ENCODE measurements around the gene NTN1.
"Not testable (repeated sequence)": the region's sequence is repeated elsewhere in the genome, so short reads cannot be mapped to it uniquely, and the experiment has no call there.

The NTN1 gene

DNA sequence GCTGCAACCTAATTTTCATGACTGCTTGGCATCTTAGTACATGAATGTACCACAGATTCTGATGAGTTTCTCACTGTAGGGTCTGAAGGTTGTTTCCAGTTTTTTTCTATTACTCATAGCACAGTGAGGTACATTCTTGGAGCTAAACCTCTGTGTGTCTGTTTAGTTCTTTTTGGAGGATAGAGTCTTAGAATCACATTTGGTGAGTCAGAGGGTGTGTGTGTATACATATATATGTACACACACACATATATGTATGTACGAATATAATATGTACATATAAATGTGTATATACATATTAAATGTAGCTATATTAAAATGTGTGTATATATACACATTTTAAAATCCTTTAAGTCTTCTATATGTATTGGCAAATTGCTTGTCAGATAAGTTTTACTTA lies 72.9 kb downstream of the NTN1 start:
- DNase-seq: no peak

DNA sequence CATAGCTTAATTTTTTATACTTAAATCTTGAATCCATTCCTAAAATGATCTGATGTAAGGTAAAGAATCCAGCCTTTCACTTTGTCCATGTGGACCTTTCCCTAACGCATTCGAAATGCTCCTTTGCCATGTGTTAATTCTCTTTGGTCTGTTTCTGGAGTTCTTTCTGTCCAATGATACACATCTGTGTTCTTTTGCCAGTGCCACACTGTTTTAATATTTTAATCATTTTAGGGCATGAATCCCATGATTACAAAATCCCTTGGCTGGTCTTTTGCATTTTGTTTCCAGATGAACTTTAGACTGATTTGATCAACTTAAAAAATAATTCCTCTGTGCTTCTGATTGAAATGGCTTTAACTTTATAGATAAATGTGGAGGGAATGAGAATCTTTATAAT lies 74.1 kb downstream of the NTN1 start:
- no peak for DNase-seq

DNA sequence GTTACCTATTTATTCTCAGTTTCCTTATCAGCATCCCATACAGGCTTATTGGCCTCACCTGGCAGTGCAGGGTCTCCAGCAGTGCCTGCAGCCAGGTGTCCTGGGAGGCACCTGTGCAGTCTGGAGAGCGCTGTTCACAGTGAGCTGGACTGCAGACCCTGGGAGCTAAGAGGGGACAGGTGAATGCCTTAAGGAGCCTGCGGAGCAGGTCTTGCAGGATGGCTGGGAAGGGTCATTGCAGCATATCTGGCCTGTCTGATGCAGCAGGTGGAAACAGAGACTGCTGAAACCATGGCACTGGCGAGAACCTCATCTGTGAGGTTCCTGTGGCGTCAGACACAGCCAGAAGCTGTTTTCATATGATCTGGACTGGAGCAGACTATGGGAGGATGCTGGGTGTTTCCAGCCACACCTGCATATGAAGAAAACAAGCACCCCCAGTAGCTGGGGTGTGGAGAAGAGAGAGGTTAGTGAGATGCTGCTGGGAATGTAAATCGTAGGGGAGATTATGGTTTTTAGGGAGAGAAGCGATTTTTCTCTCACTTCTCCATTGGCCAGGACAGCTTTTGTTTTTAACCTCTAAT lies 77.0 kb downstream of the NTN1 start:
- no peak for DNase-seq

DNA sequence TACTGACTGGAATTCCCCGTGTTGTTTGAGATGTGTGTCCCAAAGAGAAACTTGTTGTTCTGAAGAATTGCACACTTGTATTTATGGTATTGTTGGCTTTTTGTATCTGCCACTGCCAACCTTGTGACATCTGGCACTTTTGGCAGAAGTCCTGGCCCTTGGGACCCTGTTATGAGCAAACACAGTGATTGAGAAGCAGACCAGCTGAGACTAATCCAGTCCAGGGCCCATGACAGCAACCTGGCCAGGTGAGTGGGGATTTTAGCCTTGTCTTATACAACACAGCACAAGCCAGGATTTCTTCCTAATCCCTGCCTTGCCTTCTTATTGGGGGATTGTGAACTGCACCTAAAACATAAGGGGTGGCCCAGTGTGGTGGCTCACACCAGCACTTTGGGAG lies 80.0 kb downstream of the NTN1 start:
- DNase-seq: no peak

DNA sequence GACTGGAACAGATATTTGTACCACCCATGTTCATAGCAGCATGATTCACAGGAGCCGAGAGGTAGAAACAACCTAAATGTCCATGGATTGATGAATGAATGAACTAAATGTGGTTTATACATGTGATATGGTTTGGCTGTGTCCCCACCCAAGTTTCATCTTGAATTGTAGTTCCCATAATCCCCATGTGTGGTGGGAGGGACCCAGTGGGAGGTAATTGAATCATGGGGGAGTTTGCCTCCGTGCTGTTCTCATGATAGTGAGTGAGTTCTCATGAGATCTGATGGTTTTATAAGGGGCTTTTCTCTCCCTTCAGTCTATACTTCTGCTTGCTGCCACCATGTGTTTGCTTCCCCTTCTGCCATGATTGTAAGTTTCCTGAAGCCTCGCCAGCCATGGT lies 81.9 kb downstream of the NTN1 start:
- DNase-seq: not testable (repeated sequence)

DNA sequence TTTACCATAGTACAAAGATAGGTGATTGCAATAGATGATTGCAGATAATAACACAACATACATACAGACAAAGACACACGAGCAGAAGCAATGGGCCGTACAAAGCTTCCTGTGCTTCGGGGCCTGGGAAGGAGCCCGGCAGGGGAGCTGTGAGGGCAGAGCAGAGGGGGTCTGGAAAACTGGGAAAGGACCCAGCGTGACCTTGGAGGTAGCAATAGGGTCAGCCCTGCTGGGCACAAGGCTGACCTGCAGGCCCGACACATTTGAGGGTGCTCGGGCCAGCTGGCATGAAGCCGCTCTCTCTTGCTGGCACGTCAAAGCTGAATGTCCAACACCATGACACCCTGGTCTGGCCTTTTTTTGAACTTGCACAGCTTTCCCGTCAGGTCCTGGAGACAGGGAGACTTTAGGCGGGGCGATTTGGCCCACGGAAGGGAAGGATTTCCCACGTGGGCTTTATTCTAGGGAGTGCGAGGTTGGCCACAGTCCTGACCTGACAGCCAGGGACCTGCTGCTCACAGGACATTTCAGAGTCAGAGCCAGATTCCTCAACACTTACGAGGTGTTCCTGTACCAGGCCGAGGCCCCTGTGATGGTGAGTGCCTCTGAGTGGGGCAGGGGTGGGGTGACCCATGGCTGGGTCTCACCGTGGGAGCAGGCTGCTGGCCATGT lies 83.2 kb downstream of the NTN1 start:
- no peak for DNase-seq

DNA sequence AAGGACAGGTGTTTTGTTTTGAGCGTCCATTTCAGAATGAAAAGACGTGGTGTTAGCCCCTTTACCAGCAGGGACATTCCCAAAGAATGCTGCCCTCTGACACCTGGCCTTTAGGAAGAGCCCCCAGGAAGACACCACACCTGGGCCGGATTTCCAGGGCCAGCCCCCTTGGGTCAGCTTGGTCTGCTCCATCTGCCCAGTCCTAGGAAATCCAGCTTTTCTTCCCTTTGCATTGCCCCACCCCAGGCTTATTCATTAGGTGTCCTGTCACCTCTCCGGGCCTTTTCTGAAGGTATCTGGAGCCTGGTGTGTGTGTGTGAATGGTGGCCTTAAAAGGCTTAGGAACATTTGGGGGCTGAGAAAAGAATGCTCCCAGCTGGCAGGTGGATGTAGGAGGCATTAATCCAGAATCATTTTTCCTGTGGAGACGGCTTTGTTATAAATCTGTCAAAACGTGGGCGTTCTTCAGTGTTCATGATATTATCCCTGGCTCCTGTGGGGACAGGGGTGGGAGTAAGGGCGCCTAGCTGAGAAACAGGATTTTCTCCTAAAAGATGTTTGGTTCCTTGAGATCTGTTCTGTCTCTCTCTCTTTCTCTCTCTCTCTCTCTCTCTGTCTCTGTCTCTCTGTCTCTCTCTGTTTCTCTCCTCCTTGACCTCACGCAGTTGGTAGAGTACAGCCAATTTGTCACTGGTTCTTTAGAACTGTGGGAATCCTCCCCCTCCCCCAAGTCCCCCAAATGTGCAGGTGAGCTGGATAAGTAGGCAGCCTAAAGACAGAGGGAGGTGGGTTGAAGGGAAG lies 84.0 kb downstream of the NTN1 start:
- no peak for DNase-seq

DNA sequence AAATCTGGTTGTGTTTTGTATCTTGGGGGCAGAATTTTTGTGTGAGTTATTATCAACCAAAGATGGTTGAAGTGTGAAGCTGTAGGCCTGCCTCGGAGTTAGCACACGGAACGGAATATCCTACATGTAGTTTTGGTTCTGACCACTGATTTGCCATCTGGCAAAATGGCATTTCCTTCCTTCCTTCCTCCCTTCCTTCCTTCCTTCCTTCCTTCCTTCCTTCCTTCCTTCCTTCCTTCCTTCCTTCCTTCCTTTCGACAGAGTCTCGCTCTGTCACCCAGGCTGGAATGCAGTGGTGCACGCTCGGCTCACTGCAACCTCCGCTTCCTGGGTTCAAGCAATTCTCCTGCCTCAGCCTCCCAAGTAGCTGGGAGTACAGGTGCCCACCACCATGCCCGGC lies 85.0 kb downstream of the NTN1 start:
- not testable (repeated sequence) for DNase-seq

DNA sequence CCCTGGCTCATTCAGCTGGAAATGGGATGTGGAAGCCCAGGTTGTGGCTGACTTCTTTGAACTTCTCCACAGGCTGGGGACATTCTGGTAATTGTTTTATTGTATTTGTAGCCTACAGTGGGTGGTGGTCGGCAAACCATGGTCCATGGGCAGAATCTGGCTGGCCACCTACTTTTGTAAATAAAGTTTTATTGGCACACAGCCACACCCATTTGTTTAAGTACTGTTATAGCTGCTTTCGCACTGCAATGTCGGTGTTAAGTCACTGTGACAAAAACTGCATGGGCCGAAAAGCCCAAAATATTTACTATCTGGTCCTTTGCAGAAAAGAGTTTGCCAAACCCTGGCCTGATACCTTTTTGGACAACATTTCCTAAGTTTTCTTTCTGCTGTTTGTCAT lies 86.2 kb downstream of the NTN1 start:
- no peak for DNase-seq

DNA sequence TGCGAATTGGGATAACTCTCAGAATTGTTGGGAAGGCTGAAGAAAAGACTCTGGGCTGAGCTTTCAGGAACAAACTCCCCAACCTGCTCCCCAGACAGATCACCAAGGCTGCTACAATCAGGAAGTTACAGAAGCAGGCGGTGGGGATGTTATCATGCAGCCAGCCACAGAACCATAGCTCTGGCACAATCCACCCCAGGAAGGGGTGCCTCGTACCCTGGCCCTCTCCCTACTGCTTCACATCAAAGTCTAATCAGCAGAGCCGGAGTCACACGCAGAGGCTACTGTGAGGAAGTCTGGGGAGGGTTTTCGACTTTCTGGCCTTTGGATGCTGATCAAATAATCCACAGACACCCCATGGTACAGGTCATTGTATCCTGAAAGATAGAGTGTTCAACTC lies 86.8 kb downstream of the NTN1 start:
- no peak for DNase-seq

DNA sequence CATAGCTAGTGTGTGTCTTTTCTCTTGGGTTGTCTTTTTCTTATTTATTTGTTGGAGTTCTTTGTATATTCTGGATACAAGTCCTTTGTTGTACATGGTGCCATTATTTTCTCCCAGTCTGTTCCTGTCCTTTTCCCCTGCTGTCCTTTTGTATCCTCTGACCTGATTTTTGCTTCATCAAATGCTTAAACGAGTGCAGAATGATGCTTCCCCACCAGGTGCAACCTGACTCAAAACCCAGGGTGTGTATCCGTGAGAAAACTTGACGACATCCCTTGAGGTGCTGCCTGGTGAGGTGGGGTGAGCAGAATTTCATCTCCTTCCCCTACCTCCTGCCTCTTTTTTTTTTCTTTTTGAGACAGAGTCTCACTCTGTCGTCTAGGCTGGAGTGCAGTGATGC lies 88.6 kb downstream of the NTN1 start:
- no peak for DNase-seq

DNA sequence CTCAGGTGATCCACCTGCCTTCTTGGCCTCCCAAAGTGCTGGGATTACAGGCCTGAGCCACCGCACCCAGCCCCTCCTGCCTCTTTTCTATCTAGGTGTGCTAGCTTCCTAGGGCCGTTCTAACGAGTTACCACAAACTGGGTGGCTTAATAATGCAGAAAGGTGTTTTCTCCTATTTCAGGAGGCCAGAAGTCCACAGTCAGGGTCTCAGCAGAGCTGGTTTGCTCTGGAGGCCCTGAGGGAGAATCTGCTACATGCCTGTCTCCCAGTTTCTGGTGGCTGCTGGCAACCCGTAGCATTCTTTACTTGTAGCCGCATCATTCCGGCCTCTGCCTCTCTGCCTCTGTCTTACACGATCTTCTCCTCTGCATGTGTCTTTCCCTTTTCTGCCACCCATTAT lies 89.2 kb downstream of the NTN1 start:
- DNase-seq: no peak

DNA sequence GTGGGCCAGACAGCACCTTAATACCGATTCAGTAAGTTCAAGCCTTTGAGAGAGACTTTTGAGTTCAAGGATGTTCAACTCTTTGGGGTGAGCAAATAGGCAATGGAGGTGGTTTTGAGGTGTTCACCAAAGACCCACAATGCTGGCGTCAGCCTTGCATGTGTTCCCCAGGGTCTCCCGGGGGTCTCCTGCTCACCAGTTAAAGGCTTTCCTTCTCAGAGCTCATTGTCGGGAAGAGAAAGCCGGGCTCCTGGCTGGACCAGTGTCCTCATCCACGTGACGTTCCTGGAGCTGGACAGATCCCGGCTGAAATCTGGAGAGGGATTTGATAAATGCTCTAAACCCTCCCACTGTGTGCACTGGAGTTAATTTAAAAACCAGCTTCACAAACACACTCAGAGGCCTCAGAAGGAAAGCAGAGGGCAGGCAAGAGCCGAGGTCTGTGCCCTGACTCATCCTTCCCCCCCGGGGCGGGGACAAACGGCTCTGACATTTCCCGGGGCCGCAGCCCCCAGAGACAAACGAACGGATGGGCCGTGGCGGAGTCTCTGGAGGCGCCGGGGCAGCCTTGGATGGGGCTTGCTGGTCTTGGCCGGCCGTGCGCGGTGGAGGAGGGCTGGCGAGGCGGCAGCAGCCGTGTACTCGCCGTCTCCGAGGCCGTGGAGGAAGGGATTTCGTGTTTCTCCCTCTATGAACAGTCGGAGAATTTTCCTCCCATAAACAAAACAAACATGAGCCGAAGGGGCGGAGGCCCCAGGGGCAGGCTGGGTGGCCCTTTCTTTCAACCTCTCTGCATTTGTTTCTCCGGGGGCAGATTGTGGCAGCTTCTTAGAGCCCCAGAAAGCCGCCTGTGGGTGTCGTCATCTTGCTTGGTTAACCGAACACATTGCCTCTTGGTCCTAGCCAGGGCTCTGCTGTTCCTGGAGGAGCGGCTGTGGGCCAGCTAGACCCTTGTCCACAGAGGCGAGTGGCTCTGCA lies 94.2 kb downstream of the NTN1 start:
- DNase-seq: peak; percentile 8

DNA sequence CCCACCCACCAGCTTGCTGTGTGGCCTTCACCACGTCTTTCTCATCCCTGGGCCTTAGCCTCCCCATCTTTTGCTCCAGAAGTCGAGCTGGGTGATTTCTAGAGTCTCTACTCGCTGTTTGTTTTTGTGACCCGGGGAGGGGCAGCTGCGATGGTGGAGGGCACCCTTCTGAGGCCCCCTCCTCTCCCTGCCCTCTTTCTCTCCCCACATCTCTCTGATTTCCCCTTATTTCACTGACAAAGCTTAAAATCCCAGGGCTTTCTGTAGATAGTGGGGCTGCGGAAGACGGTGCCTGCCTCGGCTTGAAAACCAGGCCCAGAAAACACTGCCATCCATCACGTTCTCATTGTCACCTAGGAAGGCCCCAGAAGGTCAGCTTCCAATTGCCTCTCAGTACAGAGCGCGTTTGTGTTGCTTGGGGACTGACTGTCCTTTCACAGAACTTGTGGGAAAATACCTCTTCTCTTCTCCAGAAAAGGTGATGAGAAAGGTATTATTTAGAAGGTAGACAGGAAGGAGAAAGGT lies 95.1 kb downstream of the NTN1 start:
- no peak for DNase-seq

DNA sequence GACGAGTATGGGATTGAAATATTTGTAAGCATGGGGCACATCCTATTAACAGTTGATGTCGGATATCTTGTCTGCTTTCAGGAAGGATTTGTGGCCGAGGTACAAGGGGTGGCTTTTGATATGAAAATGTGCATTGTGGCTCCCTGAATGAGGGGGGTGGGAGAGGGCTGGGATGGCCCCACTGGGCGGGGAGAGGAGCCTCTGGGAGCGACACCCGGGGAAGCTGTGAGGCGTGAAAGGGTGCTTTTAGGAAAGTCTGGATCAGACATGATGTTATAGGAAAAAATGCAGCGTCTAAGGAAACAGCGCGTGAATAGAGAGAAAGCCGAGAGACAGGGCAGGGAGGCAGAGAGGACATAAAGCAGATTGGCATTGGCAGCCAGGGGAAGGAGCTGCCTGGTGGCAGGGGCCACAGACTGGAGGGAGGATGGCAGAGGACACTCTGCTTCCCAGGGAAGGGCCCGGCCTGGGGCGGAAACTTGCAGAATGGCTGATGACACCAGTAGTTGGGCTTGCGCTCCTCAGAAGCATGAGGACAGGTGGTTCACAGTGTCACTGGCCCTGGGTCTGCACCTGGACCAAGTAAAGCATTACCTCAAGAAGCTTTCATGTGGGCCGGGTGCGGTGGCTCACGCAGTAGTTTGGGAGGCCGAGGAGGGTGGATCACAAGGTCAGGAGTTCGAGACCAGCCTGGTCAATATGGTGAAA lies 95.7 kb downstream of the NTN1 start:
- no peak for DNase-seq

DNA sequence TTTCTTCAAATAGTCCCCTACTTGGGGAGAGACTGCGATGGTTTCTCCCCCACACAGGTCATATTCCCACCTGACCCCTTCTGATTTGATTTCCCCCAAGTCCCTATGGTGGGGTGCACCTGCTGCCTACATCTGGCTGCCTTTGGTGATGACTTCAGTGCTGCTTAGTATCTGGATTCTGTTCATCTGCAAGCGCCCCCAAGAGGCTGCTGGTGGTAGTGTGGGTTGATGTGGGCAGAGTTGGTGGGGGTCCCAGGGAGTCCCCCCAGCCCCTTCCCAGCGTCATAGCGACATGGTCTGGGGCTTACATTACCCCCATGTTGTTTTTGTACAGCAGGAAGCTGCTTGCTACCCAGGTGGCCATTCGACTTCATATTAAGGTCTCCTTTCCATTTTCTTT lies 99.2 kb downstream of the NTN1 start:
- no peak for DNase-seq

DNA sequence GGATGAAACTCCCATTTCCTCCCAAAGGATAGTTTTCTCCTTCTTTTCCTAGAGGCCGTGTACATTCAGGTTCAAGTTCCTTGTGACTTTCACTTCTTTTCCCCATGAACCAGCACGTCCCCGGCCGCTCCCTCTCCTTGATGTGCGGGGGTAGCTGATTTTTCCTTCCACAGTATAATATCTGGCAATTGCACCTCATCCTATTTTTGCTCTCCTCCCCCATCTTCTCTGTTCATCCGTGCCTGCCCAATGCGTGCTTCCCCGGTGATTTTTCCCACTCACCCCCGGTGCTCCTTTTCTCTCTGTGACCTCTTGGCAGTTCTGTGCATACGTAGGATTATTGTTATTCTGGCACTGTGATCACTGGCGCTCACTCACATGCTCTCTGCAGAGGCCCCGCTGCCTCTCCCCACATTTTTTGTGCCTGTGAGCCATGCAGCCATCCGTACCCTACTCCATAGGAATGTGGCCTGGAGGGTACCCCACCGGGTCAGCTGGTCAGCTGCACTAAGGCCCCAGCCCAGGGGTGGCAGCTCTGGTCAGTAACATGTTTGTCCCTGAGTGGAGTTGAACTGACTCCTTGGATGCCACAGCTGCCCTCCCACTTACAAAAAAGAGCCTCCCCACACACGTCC lies 100.0 kb downstream of the NTN1 start:
- DNase-seq: no peak

DNA sequence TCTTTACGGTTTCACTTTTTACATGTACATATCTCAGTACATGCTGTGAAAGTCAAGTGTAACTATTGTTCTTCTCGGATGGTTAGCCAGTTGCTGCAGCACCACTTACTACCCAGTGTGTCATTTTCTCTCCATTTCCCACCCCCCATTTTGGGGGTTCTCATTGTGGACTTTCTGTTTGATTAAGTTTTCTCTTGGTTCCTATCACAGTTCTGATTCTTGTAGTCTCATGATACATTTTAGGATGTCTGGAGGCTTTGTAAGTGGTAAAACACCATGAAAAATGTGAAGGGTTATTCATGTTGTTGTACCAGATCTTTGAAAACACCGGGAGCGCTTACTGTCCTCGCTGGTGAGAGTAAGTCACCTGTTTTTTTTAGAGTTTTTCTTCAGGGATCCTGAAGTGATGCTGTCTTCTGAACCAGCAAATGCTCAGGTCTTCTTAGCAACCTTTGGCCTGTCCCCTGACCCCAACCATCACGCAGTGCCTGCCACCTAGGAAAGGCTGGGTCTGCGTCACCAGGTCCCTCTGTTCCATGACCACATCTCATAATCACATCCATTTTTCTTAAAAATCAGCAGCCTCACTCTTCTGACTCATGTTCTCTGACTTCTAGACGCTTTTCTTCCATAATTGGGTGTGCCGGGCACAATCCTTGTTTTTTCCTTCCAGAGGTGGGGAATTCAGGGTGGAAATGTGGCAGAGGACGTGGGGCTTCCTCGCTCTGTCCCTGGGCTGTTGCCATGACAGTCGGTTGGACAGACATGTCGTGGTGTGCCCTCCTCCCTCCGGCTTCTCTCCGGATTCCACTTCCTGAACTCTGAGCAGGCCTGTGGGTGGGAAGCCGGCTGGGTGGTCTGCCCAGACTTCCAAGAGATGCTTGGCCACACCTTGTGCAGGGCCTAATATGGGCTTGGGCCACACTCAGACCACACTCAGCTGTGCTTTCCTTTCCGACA lies 102.6 kb downstream of the NTN1 start:
- DNase-seq: no peak

DNA sequence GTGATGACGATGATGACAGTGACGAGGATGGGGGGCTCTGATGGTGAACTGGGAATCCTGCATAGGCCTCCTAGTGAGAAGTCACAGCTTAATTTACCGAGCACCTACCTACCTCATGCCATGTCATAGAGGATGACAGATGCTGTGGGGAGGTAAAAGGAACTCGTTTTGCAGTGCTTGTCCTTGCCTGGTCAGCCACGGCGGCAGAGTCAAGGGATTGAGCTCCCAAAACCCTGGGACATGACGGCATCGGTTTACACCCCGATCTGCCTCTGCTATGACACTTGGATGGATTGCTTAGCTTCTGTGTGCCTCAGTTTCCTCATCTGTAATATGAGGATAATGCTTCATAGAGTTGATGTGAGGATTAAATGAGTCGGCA lies 103.2 kb downstream of the NTN1 start:
- no peak for DNase-seq

DNA sequence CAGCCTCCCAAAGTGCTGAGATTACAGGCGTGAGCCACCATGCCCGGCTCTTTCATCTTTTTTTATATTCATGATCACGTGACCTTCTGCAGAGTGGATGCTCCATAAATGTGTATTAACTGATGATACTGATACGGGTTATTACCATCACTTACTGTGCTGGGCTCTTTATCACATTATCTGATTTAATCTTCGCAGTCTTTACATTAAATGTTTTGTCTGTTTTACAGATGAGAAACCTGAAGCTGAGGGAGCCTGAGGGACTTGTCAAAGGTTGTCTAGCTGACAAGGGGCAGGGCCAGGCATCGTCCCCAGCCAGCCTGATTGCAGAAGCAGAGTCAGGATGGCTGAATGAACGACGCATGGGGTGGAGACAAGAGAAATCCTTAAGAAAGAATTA lies 104.4 kb downstream of the NTN1 start:
- DNase-seq: no peak

DNA sequence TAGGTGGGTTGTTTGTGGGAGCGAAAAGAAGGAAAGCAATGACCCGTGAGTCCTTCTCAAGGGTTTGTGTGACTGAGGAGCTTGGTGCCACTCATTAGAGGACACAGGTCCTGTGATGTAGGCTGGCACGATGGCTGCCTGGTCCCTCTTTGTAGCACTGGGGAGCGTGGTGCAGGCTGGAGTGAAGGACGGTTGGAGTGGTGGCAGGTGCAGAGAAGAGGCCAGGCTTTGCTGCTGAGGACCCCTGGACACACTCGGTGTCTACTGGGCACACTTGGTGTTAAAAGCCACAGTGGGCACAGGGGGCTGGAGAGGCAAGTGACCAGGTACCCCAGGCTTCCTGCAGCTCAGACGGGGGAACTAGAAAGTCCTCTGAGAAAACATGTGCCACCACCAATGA lies 106.0 kb downstream of the NTN1 start:
- DNase-seq: no peak
